SK-MEL-5 (cell line): ENCODE results near the gene BSCL2. TPM values are rescaled to one million over a fixed set of nuclear protein-coding genes. Genes with fewer than 3 reads are reported as not detected.
"Not testable (repeated sequence)": the region's sequence is repeated elsewhere in the genome, so short reads cannot be mapped to it uniquely, and the experiment has no call there.

ENCODE experiments used
- DNase-seq: peaks from one replicate; pipeline ENCODE4 v3.0.0-alpha.2; 2016; ENCODE audit warnings: low read depth, low spot score
- in situ Hi-C: cut with HindIII; loops from 2 replicates; pipeline ENCODE4 v1.10.0; 2016; ENCODE audit warnings: low sequenced_read_pairs, high pct_unique_total_duplicates, low pct_unique_long_range_greater_than_20kb
- polyA plus RNA-seq, 2 experiments: library from polyadenylated mRNA; depleted of rRNA; stranded (reverse); fragments of >200 nt; gene quantifications; 2 replicates each; pipeline ENCODE4 v1.2.3, GENCODE V29; 2015
- total RNA-seq: library from RNA; depleted of rRNA; stranded (reverse); fragments of >200 nt; shearing (Covaris generic); gene quantifications from 2 replicates; pipeline ENCODE4 v1.2.3, GENCODE V29; 2014; rRNA removed

Gene BSCL2
- total RNA-seq = 90.7 and 98.1 TPM in 2 replicates
- polyA plus RNA-seq (2015; cell fraction: cytosol; rRNA removed) = 140 and 141 TPM in 2 replicates
- polyA plus RNA-seq (2015; cell fraction: nucleus; rRNA removed) = 47.9 and 52.0 TPM in 2 replicates

- DNase-seq = no peak
Observed at GRCh38 chr11:62707277-62707861, at the start of gene BSCL2, which contains the start of gene GNG3. BSCL2 (minus strand) TSS chr11:62707424; CDS start chr11:62707195, 229 bp downstream. GNG3 (plus strand) TSS chr11:62707676; CDS start chr11:62708296, 620 bp downstream.

GRCh38 chr11:62755086-62755615, 47.9 kb upstream of the BSCL2 start:
- in situ Hi-C loops = no loop called here
- DNase-seq = no peak

More at GRCh38 chr11:62707277-62707861, at the start of gene BSCL2, which contains the start of gene GNG3:
- in situ Hi-C loops = no loop called here

GRCh38 chr11:62753736-62754603, 46.7 kb upstream of the BSCL2 start, which contains the start of gene ZBTB3:
ZBTB3 (minus strand) TSS chr11:62754160; CDS start chr11:62753664, 496 bp downstream.
- in situ Hi-C loops = no loop called here
- DNase-seq = peak; percentile 98

- in situ Hi-C loops = no loop called here
- DNase-seq = no peak
Observed at GRCh38 chr11:62752994-62753735, 45.9 kb upstream of the BSCL2 start.

GRCh38 chr11:62752177-62752785, 45.1 kb upstream of the BSCL2 start:
- in situ Hi-C loops = no loop called here
- no peak for DNase-seq

GRCh38 chr11:62749931-62750330, 42.7 kb upstream of the BSCL2 start:
- in situ Hi-C loops = not testable (repeated sequence)

GRCh38 chr11:62747475-62748160, 40.4 kb upstream of the BSCL2 start:
- in situ Hi-C loops = no loop called here

More at GRCh38 chr11:62749931-62750330, 42.7 kb upstream of the BSCL2 start:
- DNase-seq = not testable (repeated sequence)

GRCh38 chr11:62737196-62737595, 30.0 kb upstream of the BSCL2 start:
- in situ Hi-C loops = no loop called here
- no peak for DNase-seq

More at GRCh38 chr11:62747475-62748160, 40.4 kb upstream of the BSCL2 start:
- peak; percentile 82 for DNase-seq

- in situ Hi-C loops = no loop called here
- DNase-seq = peak; percentile 68
Observed at GRCh38 chr11:62732830-62733229, 25.6 kb upstream of the BSCL2 start.

GRCh38 chr11:62730076-62730475, 22.9 kb upstream of the BSCL2 start:
- in situ Hi-C loops, DNase-seq: not testable (repeated sequence)

- in situ Hi-C loops = no loop called here
- peak; percentile 80 for DNase-seq
Observed at GRCh38 chr11:62728171-62728988, 21.2 kb upstream of the BSCL2 start, which contains the start of gene TTC9C. TTC9C (plus strand) TSS chr11:62728486; CDS start chr11:62728849, 363 bp downstream.

- in situ Hi-C loops = no loop called here
- DNase-seq = peak; percentile 98
Observed at GRCh38 chr11:62727872-62728170, 20.6 kb upstream of the BSCL2 start.

GRCh38 chr11:62727165-62727871, 20.1 kb upstream of the BSCL2 start, which contains the start of gene HNRNPUL2:
HNRNPUL2 (minus strand) TSS chr11:62727457; CDS start chr11:62727156, 301 bp downstream.
- in situ Hi-C loops = no loop called here
- peak; percentile 97 for DNase-seq

- DNase-seq = no peak
Observed at GRCh38 chr11:62726915-62727164, 19.6 kb upstream of the BSCL2 start.

GRCh38 chr11:62726156-62726914, 19.1 kb upstream of the BSCL2 start:
- in situ Hi-C loops = no loop called here
- no peak for DNase-seq

More at GRCh38 chr11:62726915-62727164, 19.6 kb upstream of the BSCL2 start:
- in situ Hi-C loops = no loop called here
